ENCODE data around the gene NPL. TPM values are rescaled to one million over a fixed set of nuclear protein-coding genes. Genes with fewer than 3 reads are reported as not detected.

Gene NPL
- polyA plus RNA-seq, 1 of the 3 experiments (the other 2 are of a cell fraction) = 1.5 TPM

DNA sequence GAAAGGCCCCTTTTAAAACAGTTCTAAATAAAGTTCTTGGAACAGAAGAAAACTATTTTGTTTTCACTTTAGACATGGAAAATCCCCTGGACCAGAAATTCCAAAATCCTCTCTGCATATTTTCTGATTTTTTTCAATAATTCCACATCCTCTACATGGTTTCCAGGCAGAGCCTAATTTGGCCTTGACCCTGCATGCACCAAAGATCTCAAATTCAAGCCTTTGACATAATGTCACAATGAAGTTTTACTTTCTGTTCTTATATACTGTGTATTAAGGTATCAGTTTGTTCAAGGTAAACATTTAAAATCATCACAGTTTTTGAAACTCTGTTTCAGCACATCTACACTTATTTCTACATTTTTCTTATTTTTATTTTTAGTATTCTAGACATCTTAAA lies 12.2 kb upstream of the NPL start:
- Histone ChIP-seq H2AFZ (ENCODE audit: low read depth) (no peak overlapping the region), H3K79me2 (ENCODE audit: insufficient read depth) (no peaks in the 10 kb centered on the region), H3K27me3 (ENCODE audit: insufficient read depth) (no peaks in the 10 kb centered on the region), H3K9ac (no peak overlapping the region), H3K36me3 (replicated peaks in 1 of 2; ENCODE audit: control insufficient read depth in 1 of 2, insufficient read depth in 2 of 2, low read length in 1 of 2) (no peaks in the 10 kb centered on the region), H3F3A (replicated peaks; ENCODE audit: insufficient read depth) (no peaks in the 10 kb centered on the region), H3K4me1 (ENCODE audit: control insufficient read depth in 1 of 2, insufficient read depth in 2 of 2, low read depth in 1 of 2, low read length in 1 of 2) (peaks cover 0 to 10% of the 10 kb centered on the region in 2 experiments; a peak in 2 of 4 replicates), H3K4me3 (ENCODE audit: low read depth in 2 of 2, low read length in 1 of 2) (no peak overlapping the region), H3K27ac (ENCODE audit: low read depth in 2 of 2, low read length in 1 of 2) (no peak overlapping the region), H3K9me2 (no peaks in the 10 kb centered on the region), H3K9me3 (no peaks in the 10 kb centered on the region), H4K20me1 (ENCODE audit: insufficient read depth) (no peaks in the 10 kb centered on the region), H3K4me2 (no peak overlapping the region)
- POLR2A ChIA-PET = no interaction called here
- TF ChIP-seq MXI1 (IDR thresholded peaks at IDR 0.05; ENCODE audit: low read depth, low read length) = no peak
- TF ChIP-seq EZH2phosphoT487 (IDR thresholded peaks at IDR 0.05; ENCODE audit: borderline replicate concordance, low read depth) = no peak
- no peak for TF ChIP-seq EP300 (IDR thresholded peaks at IDR 0.05; ENCODE audit: borderline replicate concordance in 1 of 2, low read depth in 1 of 2, low read length in 1 of 2)
- TF ChIP-seq RCOR1 (IDR thresholded peaks at IDR 0.05; ENCODE audit: low read length) = no peak
- TF ChIP-seq, protein P1, sequence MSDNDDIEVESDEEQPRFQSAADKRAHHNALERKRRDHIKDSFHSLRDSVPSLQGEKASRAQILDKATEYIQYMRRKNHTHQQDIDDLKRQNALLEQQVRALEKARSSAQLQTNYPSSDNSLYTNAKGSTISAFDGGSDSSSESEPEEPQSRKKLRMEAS (IDR thresholded peaks at IDR 0.05; ENCODE audit: low read depth) = no peak
- no peak for TF ChIP-seq TEAD4 (IDR thresholded peaks at IDR 0.05; ENCODE audit: borderline replicate concordance, insufficient read depth)
- no peak for TF ChIP-seq RFX5 (IDR thresholded peaks at IDR 0.05; ENCODE audit: low read length)
- TF ChIP-seq, protein P2, sequence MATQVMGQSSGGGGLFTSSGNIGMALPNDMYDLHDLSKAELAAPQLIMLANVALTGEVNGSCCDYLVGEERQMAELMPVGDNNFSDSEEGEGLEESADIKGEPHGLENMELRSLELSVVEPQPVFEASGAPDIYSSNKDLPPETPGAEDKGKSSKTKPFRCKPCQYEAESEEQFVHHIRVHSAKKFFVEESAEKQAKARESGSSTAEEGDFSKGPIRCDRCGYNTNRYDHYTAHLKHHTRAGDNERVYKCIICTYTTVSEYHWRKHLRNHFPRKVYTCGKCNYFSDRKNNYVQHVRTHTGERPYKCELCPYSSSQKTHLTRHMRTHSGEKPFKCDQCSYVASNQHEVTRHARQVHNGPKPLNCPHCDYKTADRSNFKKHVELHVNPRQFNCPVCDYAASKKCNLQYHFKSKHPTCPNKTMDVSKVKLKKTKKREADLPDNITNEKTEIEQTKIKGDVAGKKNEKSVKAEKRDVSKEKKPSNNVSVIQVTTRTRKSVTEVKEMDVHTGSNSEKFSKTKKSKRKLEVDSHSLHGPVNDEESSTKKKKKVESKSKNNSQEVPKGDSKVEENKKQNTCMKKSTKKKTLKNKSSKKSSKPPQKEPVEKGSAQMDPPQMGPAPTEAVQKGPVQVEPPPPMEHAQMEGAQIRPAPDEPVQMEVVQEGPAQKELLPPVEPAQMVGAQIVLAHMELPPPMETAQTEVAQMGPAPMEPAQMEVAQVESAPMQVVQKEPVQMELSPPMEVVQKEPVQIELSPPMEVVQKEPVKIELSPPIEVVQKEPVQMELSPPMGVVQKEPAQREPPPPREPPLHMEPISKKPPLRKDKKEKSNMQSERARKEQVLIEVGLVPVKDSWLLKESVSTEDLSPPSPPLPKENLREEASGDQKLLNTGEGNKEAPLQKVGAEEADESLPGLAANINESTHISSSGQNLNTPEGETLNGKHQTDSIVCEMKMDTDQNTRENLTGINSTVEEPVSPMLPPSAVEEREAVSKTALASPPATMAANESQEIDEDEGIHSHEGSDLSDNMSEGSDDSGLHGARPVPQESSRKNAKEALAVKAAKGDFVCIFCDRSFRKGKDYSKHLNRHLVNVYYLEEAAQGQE (IDR thresholded peaks at IDR 0.05; ENCODE audit: low read depth, low read length) = no peak
- TF ChIP-seq, protein P3, sequence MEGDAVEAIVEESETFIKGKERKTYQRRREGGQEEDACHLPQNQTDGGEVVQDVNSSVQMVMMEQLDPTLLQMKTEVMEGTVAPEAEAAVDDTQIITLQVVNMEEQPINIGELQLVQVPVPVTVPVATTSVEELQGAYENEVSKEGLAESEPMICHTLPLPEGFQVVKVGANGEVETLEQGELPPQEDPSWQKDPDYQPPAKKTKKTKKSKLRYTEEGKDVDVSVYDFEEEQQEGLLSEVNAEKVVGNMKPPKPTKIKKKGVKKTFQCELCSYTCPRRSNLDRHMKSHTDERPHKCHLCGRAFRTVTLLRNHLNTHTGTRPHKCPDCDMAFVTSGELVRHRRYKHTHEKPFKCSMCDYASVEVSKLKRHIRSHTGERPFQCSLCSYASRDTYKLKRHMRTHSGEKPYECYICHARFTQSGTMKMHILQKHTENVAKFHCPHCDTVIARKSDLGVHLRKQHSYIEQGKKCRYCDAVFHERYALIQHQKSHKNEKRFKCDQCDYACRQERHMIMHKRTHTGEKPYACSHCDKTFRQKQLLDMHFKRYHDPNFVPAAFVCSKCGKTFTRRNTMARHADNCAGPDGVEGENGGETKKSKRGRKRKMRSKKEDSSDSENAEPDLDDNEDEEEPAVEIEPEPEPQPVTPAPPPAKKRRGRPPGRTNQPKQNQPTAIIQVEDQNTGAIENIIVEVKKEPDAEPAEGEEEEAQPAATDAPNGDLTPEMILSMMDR (IDR thresholded peaks at IDR 0.05) = no peak
- TF ChIP-seq FOXJ3 (CRISPR knock-in tag; IDR thresholded peaks at IDR 0.05) = no peak
- TF ChIP-seq JUND (IDR thresholded peaks at IDR 0.05) = no peak
- CTCF ChIA-PET = interaction anchor here (1.1 kb wide), 1 partner anchor 176 kb away, joined by 11 read pairs; no protein-coding TSS in a partner anchor
- no peak for DNase-seq

DNA sequence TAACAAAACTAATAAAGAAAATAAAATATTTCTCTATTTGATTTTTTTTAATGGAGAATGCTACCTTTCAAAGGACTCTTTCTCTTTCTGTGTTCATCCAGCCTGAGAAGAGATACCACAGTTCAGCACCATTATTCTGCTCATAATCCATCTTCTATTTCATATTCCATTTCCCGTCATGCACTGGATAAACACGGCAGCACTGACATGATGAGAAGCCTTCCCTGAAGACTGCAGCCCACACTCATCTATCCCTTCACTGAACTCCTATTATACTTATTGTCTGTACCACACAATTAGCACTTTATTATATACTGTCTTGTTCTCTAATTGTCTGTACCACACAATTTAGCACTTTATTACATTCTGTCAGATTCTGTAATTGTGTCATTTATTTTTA lies 10.7 kb upstream of the NPL start:
- H3K27me3 ChIP-seq (ENCODE audit: insufficient read depth) = no peaks in the 10 kb centered on the region
- no peaks in the 10 kb centered on the region for H3K36me3 ChIP-seq (replicated peaks in 1 of 2; ENCODE audit: control insufficient read depth in 1 of 2, insufficient read depth in 2 of 2, low read length in 1 of 2)
- no peak for DNase-seq
- CTCF ChIA-PET = interaction anchor here (1.0 kb wide), 1 partner anchor 178 kb away, joined by 6 read pairs; no protein-coding TSS in a partner anchor
- no peak overlapping the region for H3K4me2 ChIP-seq
- H3K9me3 ChIP-seq = no peaks in the 10 kb centered on the region
- no peak overlapping the region for H2AFZ ChIP-seq (ENCODE audit: low read depth)
- H4K20me1 ChIP-seq (ENCODE audit: insufficient read depth) = no peaks in the 10 kb centered on the region
- H3K9ac ChIP-seq = no peak overlapping the region
- H3K9me2 ChIP-seq = no peaks in the 10 kb centered on the region
- no peaks in the 10 kb centered on the region for H3F3A ChIP-seq (replicated peaks; ENCODE audit: insufficient read depth)
- TF ChIP-seq FOXM1 (IDR thresholded peaks at IDR 0.05; ENCODE audit: low read depth) (no peak), EP300 (IDR thresholded peaks at IDR 0.05; ENCODE audit: borderline replicate concordance in 1 of 2, low read depth in 1 of 2, low read length in 1 of 2) (no peak), NRF1 (IDR thresholded peaks at IDR 0.05; ENCODE audit: low read depth, low read length) (no peak), TAF1 (IDR thresholded peaks at IDR 0.05; ENCODE audit: borderline replicate concordance, low read depth, low read length) (no peak), FOXJ3 (CRISPR knock-in tag; IDR thresholded peaks at IDR 0.05) (no peak)
- TF ChIP-seq, protein P4, sequence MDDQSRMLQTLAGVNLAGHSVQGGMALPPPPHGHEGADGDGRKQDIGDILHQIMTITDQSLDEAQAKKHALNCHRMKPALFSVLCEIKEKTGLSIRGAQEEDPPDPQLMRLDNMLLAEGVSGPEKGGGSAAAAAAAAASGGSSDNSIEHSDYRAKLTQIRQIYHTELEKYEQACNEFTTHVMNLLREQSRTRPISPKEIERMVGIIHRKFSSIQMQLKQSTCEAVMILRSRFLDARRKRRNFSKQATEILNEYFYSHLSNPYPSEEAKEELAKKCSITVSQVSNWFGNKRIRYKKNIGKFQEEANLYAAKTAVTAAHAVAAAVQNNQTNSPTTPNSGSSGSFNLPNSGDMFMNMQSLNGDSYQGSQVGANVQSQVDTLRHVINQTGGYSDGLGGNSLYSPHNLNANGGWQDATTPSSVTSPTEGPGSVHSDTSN (IDR thresholded peaks at IDR 0.05) = no peak
- TF ChIP-seq, protein P5, sequence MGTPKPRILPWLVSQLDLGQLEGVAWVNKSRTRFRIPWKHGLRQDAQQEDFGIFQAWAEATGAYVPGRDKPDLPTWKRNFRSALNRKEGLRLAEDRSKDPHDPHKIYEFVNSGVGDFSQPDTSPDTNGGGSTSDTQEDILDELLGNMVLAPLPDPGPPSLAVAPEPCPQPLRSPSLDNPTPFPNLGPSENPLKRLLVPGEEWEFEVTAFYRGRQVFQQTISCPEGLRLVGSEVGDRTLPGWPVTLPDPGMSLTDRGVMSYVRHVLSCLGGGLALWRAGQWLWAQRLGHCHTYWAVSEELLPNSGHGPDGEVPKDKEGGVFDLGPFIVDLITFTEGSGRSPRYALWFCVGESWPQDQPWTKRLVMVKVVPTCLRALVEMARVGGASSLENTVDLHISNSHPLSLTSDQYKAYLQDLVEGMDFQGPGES (IDR thresholded peaks at IDR 0.05; ENCODE audit: low read depth, low read length) = no peak
- no peak overlapping the region for H3K4me3 ChIP-seq (ENCODE audit: low read depth in 2 of 2, low read length in 1 of 2)
- POLR2A ChIA-PET = no interaction called here
- 87% methylated on average over 2 of the region's 2 CpGs for WGBS (ENCODE audit: low lambda C conversion rate)
- H3K79me2 ChIP-seq (ENCODE audit: insufficient read depth) = no peaks in the 10 kb centered on the region
- H3K4me1 ChIP-seq (ENCODE audit: control insufficient read depth in 1 of 2, insufficient read depth in 2 of 2, low read depth in 1 of 2, low read length in 1 of 2) = peaks cover 0 to 11% of the 10 kb centered on the region in 2 experiments; a peak in 2 of 4 replicates
- no peak overlapping the region for H3K27ac ChIP-seq (ENCODE audit: low read depth in 2 of 2, low read length in 1 of 2)
